Right forelimb (tissue), 1 donor: Measurements from ENCODE around the gene INMT.

Experiments used
- DNase-seq: peaks from one replicate; pipeline ENCODE4 v3.0.0-alpha.2; 2018

INMT gene

GRCh38 chr7:30729642-30730041 lies 22.3 kb upstream of the INMT start:
- DNase-seq: no peak

- DNase-seq: no peak
Measured at GRCh38 chr7:30730097-30730496, 21.8 kb upstream of the INMT start.

- DNase-seq: no peak
Measured at GRCh38 chr7:30730996-30731395, 20.9 kb upstream of the INMT start.

GRCh38 chr7:30731581-30731980 lies 20.4 kb upstream of the INMT start:
- DNase-seq: no peak

GRCh38 chr7:30732606-30733005 lies 19.3 kb upstream of the INMT start:
- no peak for DNase-seq

GRCh38 chr7:30733216-30733615 lies 18.7 kb upstream of the INMT start:
- no peak for DNase-seq

- DNase-seq: no peak
Measured at GRCh38 chr7:30733691-30734090, 18.2 kb upstream of the INMT start.

GRCh38 chr7:30734497-30734896 lies 17.4 kb upstream of the INMT start:
- no peak for DNase-seq

GRCh38 chr7:30735631-30736030 lies 16.3 kb upstream of the INMT start:
- no peak for DNase-seq

GRCh38 chr7:30736291-30736690 lies 15.6 kb upstream of the INMT start:
- DNase-seq: no peak

GRCh38 chr7:30738026-30738915 lies 13.7 kb upstream of the INMT start:
- DNase-seq: no peak

- DNase-seq: no peak
Measured at GRCh38 chr7:30739691-30740090, 12.2 kb upstream of the INMT start.

GRCh38 chr7:30740417-30741181 lies 11.3 kb upstream of the INMT start:
- peak; percentile 85 for DNase-seq

GRCh38 chr7:30741289-30741688 lies 10.6 kb upstream of the INMT start:
- no peak for DNase-seq

- no peak for DNase-seq
Measured at GRCh38 chr7:30743371-30744074, 8.4 kb upstream of the INMT start.

- no peak for DNase-seq
Measured at GRCh38 chr7:30744075-30744417, 7.9 kb upstream of the INMT start.

- DNase-seq: no peak
Measured at GRCh38 chr7:30745261-30745941, 6.5 kb upstream of the INMT start.

GRCh38 chr7:30750010-30750409 lies 1.9 kb upstream of the INMT start:
- no peak for DNase-seq

GRCh38 chr7:30750683-30751650 lies 968 bp upstream of the INMT start:
- DNase-seq: peak; percentile 84

- no peak for DNase-seq
Measured at GRCh38 chr7:30752484-30752883, 549 bp downstream of the INMT start.

- DNase-seq: peak; percentile 93
Measured at GRCh38 chr7:30752979-30753378, 1.0 kb downstream of the INMT start.
